Right renal cortex interstitium (tissue), 3 donors: Measurements from ENCODE around the gene MED15. TPM values are rescaled to one million over a fixed set of nuclear protein-coding genes. Genes with fewer than 3 reads are reported as not detected.

Experiments
- polyA plus RNA-seq, 3 donors: library from polyadenylated mRNA; unstranded; fragments of 120-200 nt; gene quantifications; one replicate each; pipeline ENCODE4 v1.2.1, GENCODE V29; 2013; ENCODE audit not compliant: insufficient read length in 3 of 3

Gene MED15
- polyA plus RNA-seq, 3 donors, result 31.5 to 38.0 (median 35.1) TPM

Other genes starting within 250 kb of the MED15 start
- 1 to 10 TPM; 3.8 to 4.5 (median 4.1) TPM for gene RTN4R, start 239.3 kb upstream of the MED15 start, polyA plus RNA-seq
- gene DGCR6L, start 187.6 kb upstream of the MED15 start, polyA plus RNA-seq, result 10 to 100 TPM; 43.8 to 52.2 (median 45.6) TPM
- 10 to 100 TPM; 15.3 to 15.9 (median 15.9) TPM for gene ZNF74, start 113.5 kb upstream of the MED15 start, polyA plus RNA-seq
- gene SCARF2, start 69.8 kb upstream of the MED15 start, polyA plus RNA-seq, result 10 to 100 TPM; 13.7 to 16.8 (median 14.6) TPM
- 10 to 100 TPM; 26.9 to 28.0 (median 27.4) TPM for gene KLHL22, start 11.8 kb upstream of the MED15 start, polyA plus RNA-seq